ENCODE results near the gene ATP2C2.
"Not testable (repeated sequence)": the region's sequence is repeated elsewhere in the genome, so short reads cannot be mapped to it uniquely, and the experiment has no call there.

Gene ATP2C2

DNA sequence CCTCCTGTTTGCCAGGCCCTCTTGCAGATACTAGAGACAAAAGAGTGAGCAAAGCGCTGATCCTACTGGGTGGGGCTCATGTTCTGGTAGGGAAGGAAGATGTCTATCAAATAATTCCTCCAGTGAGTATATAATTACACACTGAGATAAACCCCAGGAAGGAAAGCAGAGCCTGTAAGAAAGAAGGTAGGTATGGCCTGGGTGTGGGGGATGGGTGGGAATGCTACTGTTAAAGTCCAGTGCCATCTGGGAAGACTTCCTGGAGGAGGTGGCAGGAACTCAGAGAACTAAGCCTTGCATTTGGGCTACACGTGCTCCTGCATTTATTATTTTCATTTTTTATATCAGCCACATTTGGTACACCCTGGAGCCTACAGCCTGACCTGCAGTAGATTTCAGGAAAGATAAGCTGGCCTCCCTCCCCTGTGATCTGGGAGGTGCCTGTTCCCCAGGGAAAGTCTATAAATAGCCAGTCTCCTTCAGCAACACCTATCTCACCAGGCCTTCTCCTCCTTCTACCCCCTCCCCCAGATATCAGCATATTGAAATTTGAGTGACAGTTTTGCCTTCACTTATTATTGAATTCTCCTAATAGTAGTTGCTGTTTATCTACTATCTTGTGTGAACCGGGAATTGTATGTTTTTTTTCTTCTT lies 11.5 kb downstream of the ATP2C2 start:
- Histone ChIP-seq H3K27ac (ENCODE audit: low read depth, low read length) (no peak overlapping the region), H3K36me3 (ENCODE audit: control insufficient read depth, insufficient read depth, low read length) (no peaks in the 10 kb centered on the region), H3K9me3 (ENCODE audit: control insufficient read depth, insufficient read depth, low read depth, low read length) (peaks cover 9% of the 10 kb centered on the region), H3K27me3 (ENCODE audit: control insufficient read depth, insufficient read depth, low read length) (no peaks in the 10 kb centered on the region), H3K9ac (ENCODE audit: low read length) (no peak overlapping the region), H3K4me3 (ENCODE audit: low read depth, low read length) (no peak overlapping the region), H3K4me1 (ENCODE audit: control insufficient read depth, insufficient read depth, low read length) (peaks cover 10% of the 10 kb centered on the region)

GRCh38 chr16:84380405-84380804 lies 12.1 kb downstream of the ATP2C2 start:
- Histone ChIP-seq H3K9ac (ENCODE audit: low read length) (no peak overlapping the region), H3K4me1 (ENCODE audit: control insufficient read depth, insufficient read depth, low read length) (peaks cover 10% of the 10 kb centered on the region), H3K9me3 (ENCODE audit: control insufficient read depth, insufficient read depth, low read depth, low read length) (peaks cover 14% of the 10 kb centered on the region), H3K27ac (ENCODE audit: low read depth, low read length) (no peak overlapping the region), H3K36me3 (ENCODE audit: control insufficient read depth, insufficient read depth, low read length) (no peaks in the 10 kb centered on the region), H3K4me3 (ENCODE audit: low read depth, low read length) (no peak overlapping the region), H3K27me3 (ENCODE audit: control insufficient read depth, insufficient read depth, low read length) (no peaks in the 10 kb centered on the region)

DNA sequence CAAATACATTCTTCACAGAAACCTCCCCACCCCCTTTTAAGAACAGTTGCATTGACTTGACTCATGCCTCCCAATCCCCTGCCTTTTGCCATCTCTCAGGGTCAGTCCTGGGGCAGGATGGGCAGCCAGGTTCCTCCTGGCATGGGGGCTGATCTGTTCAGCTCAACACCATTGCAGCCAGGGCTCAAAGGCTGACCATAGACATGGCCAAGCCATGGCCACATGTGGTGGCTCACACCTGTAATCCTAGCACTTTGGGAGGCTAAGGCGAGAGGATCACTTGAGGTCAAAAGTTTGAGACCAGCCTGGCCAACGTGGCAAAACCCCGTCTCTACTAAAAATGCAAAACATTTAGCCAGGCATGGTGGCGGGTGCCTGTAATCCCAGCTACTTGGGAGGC lies 14.1 kb downstream of the ATP2C2 start:
- H3K4me1 ChIP-seq (ENCODE audit: control insufficient read depth, insufficient read depth, low read length) = peaks cover 10% of the 10 kb centered on the region
- H3K27ac ChIP-seq (ENCODE audit: low read depth, low read length) = no peak overlapping the region
- H3K9me3 ChIP-seq (ENCODE audit: control insufficient read depth, insufficient read depth, low read depth, low read length) = peaks cover 14% of the 10 kb centered on the region
- no peak overlapping the region for H3K4me3 ChIP-seq (ENCODE audit: low read depth, low read length)
- H3K36me3 ChIP-seq (ENCODE audit: control insufficient read depth, insufficient read depth, low read length) = no peaks in the 10 kb centered on the region
- no peak overlapping the region for H3K9ac ChIP-seq (ENCODE audit: low read length)
- H3K27me3 ChIP-seq (ENCODE audit: control insufficient read depth, insufficient read depth, low read length) = no peaks in the 10 kb centered on the region

DNA sequence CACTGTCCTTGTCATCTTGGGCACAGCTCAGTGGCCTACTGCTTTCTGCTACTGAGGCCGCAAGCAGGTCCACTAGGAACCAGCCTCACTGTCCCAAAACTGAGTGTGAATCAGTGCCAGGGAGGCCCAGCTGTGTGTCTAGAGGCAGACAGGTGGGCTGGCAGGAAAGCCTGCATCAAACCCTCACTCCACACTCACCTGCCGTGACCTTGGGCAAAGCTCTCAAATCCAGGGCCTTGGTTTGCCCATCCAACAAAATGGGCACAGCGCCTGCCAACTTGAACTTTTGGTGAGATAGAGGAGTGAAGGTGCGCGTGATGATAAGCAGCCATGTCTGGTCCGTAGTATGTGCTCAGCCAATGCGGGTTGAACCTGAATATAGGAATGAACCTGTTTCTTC lies 14.8 kb downstream of the ATP2C2 start:
- Histone ChIP-seq H3K4me3 (ENCODE audit: low read depth, low read length) (no peak overlapping the region), H3K27ac (ENCODE audit: low read depth, low read length) (no peak overlapping the region), H3K9ac (ENCODE audit: low read length) (no peak overlapping the region), H3K9me3 (ENCODE audit: control insufficient read depth, insufficient read depth, low read depth, low read length) (peaks cover 14% of the 10 kb centered on the region), H3K4me1 (ENCODE audit: control insufficient read depth, insufficient read depth, low read length) (peaks cover 10% of the 10 kb centered on the region), H3K36me3 (ENCODE audit: control insufficient read depth, insufficient read depth, low read length) (no peaks in the 10 kb centered on the region), H3K27me3 (ENCODE audit: control insufficient read depth, insufficient read depth, low read length) (no peaks in the 10 kb centered on the region)

DNA sequence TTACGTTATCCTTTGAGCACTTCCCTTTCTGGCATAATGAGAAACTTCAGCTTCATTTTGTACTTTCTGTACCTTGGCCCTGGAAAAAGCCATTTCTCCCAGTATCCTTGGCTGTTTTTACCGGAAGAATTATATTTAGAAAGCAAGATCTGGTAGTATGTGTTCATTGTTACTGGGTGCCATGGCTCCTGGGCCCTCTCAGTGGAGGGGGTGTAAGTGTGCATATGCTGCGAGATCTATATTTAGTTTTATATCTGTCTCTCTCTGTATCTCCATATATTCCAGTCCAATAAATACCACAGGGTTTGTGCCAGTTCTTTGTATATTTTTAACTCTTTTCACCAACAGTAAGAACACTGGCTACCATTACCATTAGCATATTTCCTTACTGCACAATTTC lies 17.7 kb downstream of the ATP2C2 start:
- H3K4me1 ChIP-seq (ENCODE audit: control insufficient read depth, insufficient read depth, low read length) = no peaks in the 10 kb centered on the region; the same call in 1 of the 2 replicates
- no peak overlapping the region for H3K4me3 ChIP-seq (ENCODE audit: low read depth, low read length)
- H3K36me3 ChIP-seq (ENCODE audit: control insufficient read depth, insufficient read depth, low read length) = no peaks in the 10 kb centered on the region
- no peak overlapping the region for H3K27ac ChIP-seq (ENCODE audit: low read depth, low read length)
- peaks cover 14% of the 10 kb centered on the region for H3K9me3 ChIP-seq (ENCODE audit: control insufficient read depth, insufficient read depth, low read depth, low read length)
- H3K9ac ChIP-seq (ENCODE audit: low read length) = no peak overlapping the region
- no peaks in the 10 kb centered on the region for H3K27me3 ChIP-seq (ENCODE audit: control insufficient read depth, insufficient read depth, low read length)

DNA sequence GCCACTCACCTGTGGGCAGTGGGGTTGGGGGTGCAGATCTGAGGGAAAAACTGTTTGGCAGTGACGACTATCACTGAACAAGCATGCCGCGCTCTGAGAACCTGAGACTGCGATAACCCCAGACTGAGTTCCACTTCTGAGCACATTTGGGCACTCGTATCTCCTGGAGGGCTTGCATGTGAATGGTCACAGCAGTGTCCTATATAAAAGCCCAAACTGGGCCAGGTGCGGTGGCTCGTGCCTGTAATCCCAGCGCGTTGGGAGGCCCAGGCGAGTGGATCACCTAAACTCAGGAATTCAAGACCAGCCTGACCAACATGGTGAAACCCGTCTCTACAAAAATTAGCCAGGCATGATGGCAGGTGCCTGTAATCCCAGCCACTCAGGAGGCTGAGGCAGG lies 18.7 kb downstream of the ATP2C2 start:
- Histone ChIP-seq H3K36me3 (ENCODE audit: control insufficient read depth, insufficient read depth, low read length) (no peaks in the 10 kb centered on the region), H3K27ac (ENCODE audit: low read depth, low read length) (no peak overlapping the region), H3K9ac (ENCODE audit: low read length) (no peak overlapping the region), H3K27me3 (ENCODE audit: control insufficient read depth, insufficient read depth, low read length) (no peaks in the 10 kb centered on the region), H3K4me3 (ENCODE audit: low read depth, low read length) (no peak overlapping the region), H3K4me1 (ENCODE audit: control insufficient read depth, insufficient read depth, low read length) (no peaks in the 10 kb centered on the region; the same call in 1 of the 2 replicates), H3K9me3 (ENCODE audit: control insufficient read depth, insufficient read depth, low read depth, low read length) (peaks cover 14% of the 10 kb centered on the region)

GRCh38 chr16:84390131-84390785 lies 21.9 kb downstream of the ATP2C2 start:
- no peaks in the 10 kb centered on the region for H3K27me3 ChIP-seq (ENCODE audit: control insufficient read depth, insufficient read depth, low read length)
- H3K27ac ChIP-seq (ENCODE audit: low read depth, low read length) = no peak overlapping the region
- no peak overlapping the region for H3K9ac ChIP-seq (ENCODE audit: low read length)
- no peaks in the 10 kb centered on the region; the same call in 1 of the 2 replicates for H3K4me1 ChIP-seq (ENCODE audit: control insufficient read depth, insufficient read depth, low read length)
- H3K4me3 ChIP-seq (ENCODE audit: low read depth, low read length) = no peak overlapping the region
- H3K36me3 ChIP-seq (ENCODE audit: control insufficient read depth, insufficient read depth, low read length) = no peaks in the 10 kb centered on the region
- H3K9me3 ChIP-seq (ENCODE audit: control insufficient read depth, insufficient read depth, low read depth, low read length) = 0 out of 2 replicates have a peak, but pooled peaks cover under 1% of the 10 kb centered on the region

DNA sequence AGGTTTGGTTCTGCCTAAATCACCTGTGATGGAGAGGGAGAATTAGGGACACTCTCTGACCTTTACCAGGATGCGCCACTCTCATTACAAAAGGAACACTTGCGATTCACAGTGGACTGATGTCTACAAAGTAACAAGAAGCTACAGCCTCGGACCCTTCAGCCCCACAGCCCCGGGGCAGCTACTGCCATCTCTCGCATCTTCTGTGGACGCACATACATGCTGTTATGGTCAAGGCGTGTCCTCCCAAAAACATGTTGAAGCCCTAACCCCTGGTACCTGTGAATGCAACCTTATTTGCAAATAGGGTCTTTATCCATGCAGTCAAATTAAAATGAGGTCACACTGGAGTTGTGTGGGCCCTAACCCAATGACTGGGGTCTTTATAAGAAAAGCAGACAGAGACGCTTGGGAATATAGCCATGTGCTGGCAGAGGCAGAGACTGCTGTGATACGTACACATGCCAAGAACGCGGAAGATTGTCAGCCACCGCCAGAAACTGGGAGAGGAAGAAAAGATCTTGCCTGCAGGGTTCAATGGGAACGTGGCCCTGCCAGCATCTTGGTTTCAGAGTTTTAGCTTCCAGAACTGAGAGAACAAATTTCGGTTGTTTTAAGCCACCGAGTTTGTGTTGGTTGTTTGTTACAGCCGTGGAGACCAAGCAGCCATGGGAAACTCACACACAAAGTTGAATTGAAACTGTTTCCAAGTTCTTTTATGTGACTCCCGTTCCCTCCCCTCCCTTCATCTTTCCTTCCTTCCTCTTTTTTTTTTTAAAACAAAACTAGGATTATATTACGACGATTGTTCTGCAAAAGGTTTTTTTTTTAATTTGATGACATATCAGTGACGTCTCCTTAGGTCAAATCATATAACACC lies 23.1 kb downstream of the ATP2C2 start:
- Histone ChIP-seq H3K27ac (ENCODE audit: low read depth, low read length) (no peak overlapping the region), H3K36me3 (ENCODE audit: control insufficient read depth, insufficient read depth, low read length) (no peaks in the 10 kb centered on the region), H3K4me3 (ENCODE audit: low read depth, low read length) (no peak overlapping the region), H3K9me3 (ENCODE audit: control insufficient read depth, insufficient read depth, low read depth, low read length) (no peaks in the 10 kb centered on the region), H3K9ac (ENCODE audit: low read length) (no peak overlapping the region), H3K27me3 (ENCODE audit: control insufficient read depth, insufficient read depth, low read length) (no peaks in the 10 kb centered on the region), H3K4me1 (ENCODE audit: control insufficient read depth, insufficient read depth, low read length) (peaks cover 6% of the 10 kb centered on the region)

GRCh38 chr16:84392031-84392360 lies 23.7 kb downstream of the ATP2C2 start:
- Histone ChIP-seq H3K9ac (ENCODE audit: low read length) (no peak overlapping the region), H3K9me3 (ENCODE audit: control insufficient read depth, insufficient read depth, low read depth, low read length) (no peaks in the 10 kb centered on the region), H3K27me3 (ENCODE audit: control insufficient read depth, insufficient read depth, low read length) (no peaks in the 10 kb centered on the region), H3K27ac (ENCODE audit: low read depth, low read length) (no peak overlapping the region), H3K4me1 (ENCODE audit: control insufficient read depth, insufficient read depth, low read length) (peaks cover 11% of the 10 kb centered on the region), H3K36me3 (ENCODE audit: control insufficient read depth, insufficient read depth, low read length) (no peaks in the 10 kb centered on the region), H3K4me3 (ENCODE audit: low read depth, low read length) (no peak overlapping the region)

DNA sequence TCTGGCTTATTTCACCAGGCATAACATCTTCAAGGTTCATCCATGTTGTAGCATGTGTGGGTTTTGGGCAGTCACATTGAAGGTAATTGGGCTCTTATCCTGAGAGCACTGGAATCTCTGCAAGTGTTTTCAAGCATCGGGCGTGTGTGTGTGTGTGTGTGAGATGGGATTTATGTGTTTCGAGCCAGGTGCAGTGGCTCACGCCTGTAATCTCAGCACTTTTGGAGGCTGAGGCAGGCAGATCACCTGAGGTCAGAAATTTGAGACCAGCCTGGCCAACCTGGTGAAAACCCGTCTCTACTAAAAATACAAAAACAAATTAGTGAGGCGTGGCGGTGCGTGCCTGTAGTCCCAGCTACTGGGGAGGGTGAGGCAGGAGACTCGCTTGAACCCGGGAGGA lies 27.7 kb downstream of the ATP2C2 start:
- H3K27ac ChIP-seq (ENCODE audit: low read depth, low read length); H3K27me3 ChIP-seq (ENCODE audit: control insufficient read depth, insufficient read depth, low read length); H3K9me3 ChIP-seq (ENCODE audit: control insufficient read depth, insufficient read depth, low read depth, low read length); H3K9ac ChIP-seq (ENCODE audit: low read length); H3K4me3 ChIP-seq (ENCODE audit: low read depth, low read length); H3K36me3 ChIP-seq (ENCODE audit: control insufficient read depth, insufficient read depth, low read length): not testable (repeated sequence)
- H3K4me1 ChIP-seq (ENCODE audit: control insufficient read depth, insufficient read depth, low read length) = peaks cover 16% of the 10 kb centered on the region

DNA sequence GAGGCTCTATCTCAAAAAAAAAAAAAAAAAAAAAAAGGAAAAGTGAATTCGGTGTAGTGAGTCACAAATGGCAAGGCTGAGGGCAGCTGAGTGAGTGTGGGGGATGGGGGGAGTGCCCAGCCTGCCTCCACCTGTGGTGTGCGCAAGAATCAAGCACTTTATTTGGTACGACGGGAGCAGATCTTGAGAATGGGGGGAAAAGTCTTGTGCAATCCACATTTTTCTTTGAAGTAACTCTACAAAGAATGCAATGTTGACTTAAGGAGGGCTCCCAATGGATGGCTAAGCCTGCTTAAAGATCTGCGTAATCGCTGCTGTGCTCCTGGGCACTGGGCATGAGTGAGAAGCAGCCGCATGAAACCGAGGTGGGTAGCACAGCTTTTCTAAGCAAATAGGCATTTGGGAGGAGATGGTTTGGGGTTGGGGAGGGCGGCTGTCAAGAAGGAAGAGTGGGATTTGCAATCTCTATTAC lies 28.2 kb downstream of the ATP2C2 start:
- H3K27ac ChIP-seq (ENCODE audit: low read depth, low read length) = no peak overlapping the region

More for the DNA sequence above, 28.2 kb downstream of the ATP2C2 start:
- H3K9ac ChIP-seq (ENCODE audit: low read length) = no peak overlapping the region
- no peak overlapping the region for H3K4me3 ChIP-seq (ENCODE audit: low read depth, low read length)
- H3K9me3 ChIP-seq (ENCODE audit: control insufficient read depth, insufficient read depth, low read depth, low read length) = no peaks in the 10 kb centered on the region; the same call in 1 of the 2 replicates
- no peaks in the 10 kb centered on the region for H3K36me3 ChIP-seq (ENCODE audit: control insufficient read depth, insufficient read depth, low read length)
- peaks cover 16% of the 10 kb centered on the region for H3K4me1 ChIP-seq (ENCODE audit: control insufficient read depth, insufficient read depth, low read length)
- H3K27me3 ChIP-seq (ENCODE audit: control insufficient read depth, insufficient read depth, low read length) = no peaks in the 10 kb centered on the region
